Right ventricle myocardium inferior (tissue), 1 donor: ENCODE measurements around the gene PBX3. TPM values are rescaled to one million over a fixed set of nuclear protein-coding genes. Genes with fewer than 3 reads are reported as not detected.

Experiments
- ATAC-seq: fragments of 200-7000 bp; cut with Tn5 transposase; one replicate; pipeline ENCODE4 v1.9.1; 2020; ENCODE audit warnings: mild to moderate bottlenecking, moderate library complexity
- DNase-seq: peaks from one replicate; pipeline ENCODE4 v3.0.0; 2021; ENCODE audit errors: missing footprints
- intact Hi-C: fragments of 100-400 bp; cut with DNase I; formaldehyde crosslinking; loops from one replicate; pipeline ENCODE4 v1.11.0; 2022
- total RNA-seq: library from RNA; stranded (reverse); fragmentation: NEBNext Ultra II Directional; extraction: Animal tissue kit (Norgen Biotek cat#: 25700); gene quantifications from one replicate; pipeline ENCODE4 v1.2.1, GENCODE V29; 2021
- donor health status: DM: no; HTN: yes; CAD: no; lungs with severe emphysema.

PBX3 gene
- total RNA-seq, 1 donor from 2014 or later: 49.4 TPM

GRCh38 chr9:125746774-125747052, 460 bp upstream of the PBX3 start:
- no peak for ATAC-seq
- no peak for DNase-seq
- intact Hi-C loops: loop anchor here (2.0 to 5.0 kb wide), 5 partner anchors 39 to 339 kb away; partner anchors contain the start of gene MAPKAP1

GRCh38 chr9:125747765-125748445, 732 bp downstream of the PBX3 start:
- intact Hi-C loops: loop anchor here (2.0 to 5.0 kb wide), 5 partner anchors 41 to 341 kb away; partner anchors contain the start of gene MAPKAP1
- ATAC-seq: no peak
- peak; percentile 85 for DNase-seq

GRCh38 chr9:125748446-125749099, 1.4 kb downstream of the PBX3 start:
- intact Hi-C loops: loop anchor here (5.0 kb wide), 4 partner anchors 41 to 341 kb away; partner anchors contain the start of gene MAPKAP1
- DNase-seq (peak; percentile 63), ATAC-seq (no peak)

- ATAC-seq: no peak
- intact Hi-C loops: loop anchor here (5.0 kb wide), 4 partner anchors 42 to 342 kb away; partner anchors contain the start of gene MAPKAP1
Measured at GRCh38 chr9:125749287-125749935, 2.2 kb downstream of the PBX3 start.

GRCh38 chr9:125749951-125750626, 2.9 kb downstream of the PBX3 start:
- intact Hi-C loops: loop anchor here (5.0 kb wide), 4 partner anchors 43 to 343 kb away; partner anchors contain the start of gene MAPKAP1
- no peak for DNase-seq
- ATAC-seq: no peak

More at GRCh38 chr9:125749287-125749935, 2.2 kb downstream of the PBX3 start:
- DNase-seq: no peak

- ATAC-seq: no peak
- intact Hi-C loops: no loop called here
- no peak for DNase-seq
Measured at GRCh38 chr9:125750627-125751011, 3.4 kb downstream of the PBX3 start.

GRCh38 chr9:125752070-125752628, 5.0 kb downstream of the PBX3 start:
- intact Hi-C loops: no loop called here
- ATAC-seq (no peak), DNase-seq (no peak)

- no peak for ATAC-seq
- intact Hi-C loops: no loop called here
- no peak for DNase-seq
Measured at GRCh38 chr9:125754096-125754495, 6.9 kb downstream of the PBX3 start.

GRCh38 chr9:125755340-125755739, 8.2 kb downstream of the PBX3 start:
- intact Hi-C loops: no loop called here
- ATAC-seq (no peak), DNase-seq (no peak)

GRCh38 chr9:125756518-125756917, 9.3 kb downstream of the PBX3 start:
- intact Hi-C loops: no loop called here
- ATAC-seq: no peak
- no peak for DNase-seq

- intact Hi-C loops: no loop called here
- DNase-seq (no peak), ATAC-seq (no peak)
Measured at GRCh38 chr9:125757834-125758233, 10.7 kb downstream of the PBX3 start.

GRCh38 chr9:125758986-125759763, 12.0 kb downstream of the PBX3 start:
- DNase-seq (no peak), ATAC-seq (peak; percentile 81)
- intact Hi-C loops: no loop called here

- peak; percentile 51 for ATAC-seq
- DNase-seq: no peak
- intact Hi-C loops: no loop called here
Measured at GRCh38 chr9:125759764-125760129, 12.6 kb downstream of the PBX3 start.

- intact Hi-C loops: no loop called here
- DNase-seq (no peak), ATAC-seq (no peak)
Measured at GRCh38 chr9:125760537-125760936, 13.4 kb downstream of the PBX3 start.

- DNase-seq: no peak
- intact Hi-C loops: no loop called here
- peak; percentile 35 for ATAC-seq
Measured at GRCh38 chr9:125761676-125762450, 14.7 kb downstream of the PBX3 start.

GRCh38 chr9:125763394-125763801, 16.2 kb downstream of the PBX3 start:
- DNase-seq: no peak
- intact Hi-C loops: no loop called here
- ATAC-seq: no peak

- intact Hi-C loops: no loop called here
- DNase-seq: no peak
- no peak for ATAC-seq
Measured at GRCh38 chr9:125764198-125764597, 17.0 kb downstream of the PBX3 start.
